PC-9 (cell line): ENCODE results near the gene TRPC4. TPM values are rescaled to one million over a fixed set of nuclear protein-coding genes. Genes with fewer than 3 reads are reported as not detected.

ENCODE experiments used
- BruUV-seq: library from RNA; stranded (reverse); fragments of 400-500 nt; replicated peaks from 2 replicates; lab custom pipeline; 2021; lab: Mats Ljungman, UMichigan
- CTCF ChIA-PET: fragments of 300-600 bp; sonication (Branson Sonifier 250); formaldehyde crosslinking; loops from one replicate; lab custom pipeline; 2022; ENCODE audit warnings: antibody characterized with exemption; lab: Charles Lee
- POLR2A ChIA-PET: fragments of 300-600 bp; sonication (Branson Sonifier 250); formaldehyde crosslinking; loops from one replicate; lab custom pipeline; 2022; ENCODE audit warnings: antibody characterized with exemption; ENCODE audit not compliant: unreplicated experiment; lab: Charles Lee
- DNase-seq, 2 experiments: peaks; one replicate each; pipeline versions ENCODE4 v3.0.0 to v3.0.0-alpha.2; 2015 to 2022; ENCODE audit warnings: mixed read lengths in 1 of 2
- H2AFZ ChIP-seq: fragments of 200-600 bp; sonication (generic); 2 replicates; pipeline ENCODE4 v1.8.1; 2017; ENCODE audit warnings: antibody characterized with exemption
- H3F3A ChIP-seq: fragments of 200-600 bp; sonication (generic); 2 replicates; pipeline ENCODE4 v1.8.1; 2017; ENCODE audit warnings: antibody characterized with exemption, mild to moderate bottlenecking, low read depth; ENCODE audit not compliant: insufficient read depth
- H3K27ac ChIP-seq: fragments of 200-600 bp; sonication (generic); 2 replicates; pipeline ENCODE4 v1.6.1; 2016; ENCODE audit warnings: mixed run types
- H3K27me3 ChIP-seq: fragments of 200-600 bp; sonication (generic); 2 replicates; pipeline ENCODE4 v1.6.1; 2016; ENCODE audit warnings: low read depth, mixed run types; ENCODE audit not compliant: insufficient read depth
- H3K36me3 ChIP-seq: fragments of 200-600 bp; sonication (generic); 2 replicates; pipeline ENCODE4 v1.6.1; 2016; ENCODE audit warnings: low read depth, mixed run types
- H3K4me1 ChIP-seq: fragments of 200-600 bp; sonication (generic); replicated peaks from 2 replicates; pipeline ENCODE4 v1.6.1; 2016; ENCODE audit warnings: mixed run types; ENCODE audit not compliant: insufficient read depth
- H3K4me2 ChIP-seq: fragments of 200-600 bp; sonication (generic); 2 replicates; pipeline ENCODE4 v1.6.1; 2017; ENCODE audit warnings: mixed run types
- H3K4me3 ChIP-seq: fragments of 200-600 bp; sonication (generic); 2 replicates; pipeline ENCODE4 v1.6.1; 2016; ENCODE audit warnings: mixed run types
- H3K79me2 ChIP-seq: fragments of 200-600 bp; sonication (generic); 2 replicates; pipeline ENCODE4 v1.6.1; 2017; ENCODE audit warnings: low read depth, mixed run types
- H3K9me2 ChIP-seq: fragments of 200-600 bp; sonication (generic); 2 replicates; pipeline ENCODE4 v1.8.1; 2017; ENCODE audit warnings: mild to moderate bottlenecking; ENCODE audit not compliant: insufficient read depth
- H3K9me3 ChIP-seq: fragments of 200-600 bp; sonication (generic); 2 replicates; pipeline ENCODE4 v1.8.1; 2016; ENCODE audit warnings: low read depth; ENCODE audit not compliant: insufficient read depth
- H4K20me1 ChIP-seq: fragments of 200-600 bp; sonication (generic); 2 replicates; pipeline ENCODE4 v1.8.1; 2017; ENCODE audit not compliant: insufficient read depth
- CTCF ChIP-seq: fragments of 200-600 bp; sonication (generic); conservative IDR thresholded peaks from 2 replicates; pipeline ENCODE4 v1.6.1; 2017; ENCODE audit warnings: mixed run types, antibody characterized with exemption, mild to moderate bottlenecking, moderate library complexity
- EZH2 ChIP-seq: fragments of 200-600 bp; sonication (generic); IDR thresholded peaks from 2 replicates; pipeline ENCODE4 v1.8.0; 2017; ENCODE audit warnings: antibody characterized with exemption, low read depth
- intact Hi-C: fragments of 100-400 bp; cut with micrococcal nuclease; formaldehyde crosslinking; loops from one replicate; pipeline ENCODE4 v1.10.0; 2022; ENCODE audit not compliant: unreplicated experiment
- total RNA-seq: library from RNA; stranded (reverse); gene quantifications from 2 replicates; pipeline ENCODE4 v1.2.3, GENCODE V29; 2021

Gene TRPC4
- total RNA-seq, 1 experiment from 2014 or later = 1.7 TPM

- no peaks in the 10 kb centered on the region for H4K20me1 ChIP-seq
- TF ChIP-seq EZH2 (no peak), CTCF (no peak)
Measured at GRCh38 chr13:37751025-37751424, 118.5 kb downstream of the TRPC4 start.

GRCh38 chr13:37748913-37749312, 120.7 kb downstream of the TRPC4 start:
- POLR2A ChIA-PET = no interaction called here
- no peaks in the 10 kb centered on the region for H3K79me2 ChIP-seq
- intact Hi-C loops = no loop called here
- H3K9me2 ChIP-seq = no peaks in the 10 kb centered on the region
- no TSS peak for BruUV-seq
- no peak overlapping the region for H3K4me3 ChIP-seq
- CTCF ChIA-PET = no interaction called here
- DNase-seq = no peak
- H4K20me1 ChIP-seq = no peaks in the 10 kb centered on the region
- no peaks in the 10 kb centered on the region for H3K36me3 ChIP-seq
- no peaks in the 10 kb centered on the region for H3K27me3 ChIP-seq
- H3F3A ChIP-seq = peaks cover 18% of the 10 kb centered on the region
- no peak overlapping the region for H3K27ac ChIP-seq
- H3K4me1 ChIP-seq = peaks cover 17% of the 10 kb centered on the region
- no peak overlapping the region for H3K4me2 ChIP-seq
- TF ChIP-seq CTCF (no peak), EZH2 (no peak)
- H2AFZ ChIP-seq = no peak overlapping the region
- peaks cover 5% of the 10 kb centered on the region; the same call in 1 of the 2 replicates for H3K9me3 ChIP-seq

More at GRCh38 chr13:37751025-37751424, 118.5 kb downstream of the TRPC4 start:
- Histone ChIP-seq H3K27ac (no peak overlapping the region), H3K9me2 (no peaks in the 10 kb centered on the region), H3K9me3 (peaks cover 5% of the 10 kb centered on the region; the same call in 1 of the 2 replicates), H3F3A (peaks cover 18% of the 10 kb centered on the region), H3K27me3 (no peaks in the 10 kb centered on the region), H3K4me2 (no peak overlapping the region), H2AFZ (no peak overlapping the region), H3K4me3 (no peak overlapping the region), H3K79me2 (no peaks in the 10 kb centered on the region), H3K36me3 (no peaks in the 10 kb centered on the region), H3K4me1 (peaks cover 17% of the 10 kb centered on the region)
- BruUV-seq = no TSS peak
- no peak for DNase-seq
- intact Hi-C loops = no loop called here
- ChIA-PET POLR2A (no interaction called here), CTCF (no interaction called here)

- H3K4me2 ChIP-seq = peak overlapping the region; percentile 48
- POLR2A ChIA-PET = no interaction called here
- TF ChIP-seq CTCF (no peak), EZH2 (no peak)
Measured at GRCh38 chr13:37747071-37747612, 122.4 kb downstream of the TRPC4 start.

More at GRCh38 chr13:37747071-37747612, 122.4 kb downstream of the TRPC4 start:
- CTCF ChIA-PET = no interaction called here
- Histone ChIP-seq H4K20me1 (no peaks in the 10 kb centered on the region), H3K79me2 (no peaks in the 10 kb centered on the region), H3K4me3 (no peak overlapping the region), H2AFZ (peak overlapping the region; percentile 66), H3K9me2 (no peaks in the 10 kb centered on the region), H3F3A (peaks cover 18% of the 10 kb centered on the region), H3K9me3 (peaks cover 5% of the 10 kb centered on the region; the same call in 1 of the 2 replicates), H3K36me3 (no peaks in the 10 kb centered on the region), H3K27me3 (no peaks in the 10 kb centered on the region), H3K4me1 (peaks cover 17% of the 10 kb centered on the region), H3K27ac (peak overlapping the region; percentile 73)
- intact Hi-C loops = loop anchor here (1.0 kb wide), 1 partner anchor 91 kb away; no protein-coding TSS in a partner anchor
- peak; percentile 29 to 83 for DNase-seq
- BruUV-seq = TSS peak; percentile 75
